ENCODE results near the gene SHLD2. TPM values are rescaled to one million over a fixed set of nuclear protein-coding genes. Genes with fewer than 3 reads are reported as not detected.

Gene SHLD2
- total RNA-seq, 1 donor from 2014 or later = 23.7 TPM

DNA sequence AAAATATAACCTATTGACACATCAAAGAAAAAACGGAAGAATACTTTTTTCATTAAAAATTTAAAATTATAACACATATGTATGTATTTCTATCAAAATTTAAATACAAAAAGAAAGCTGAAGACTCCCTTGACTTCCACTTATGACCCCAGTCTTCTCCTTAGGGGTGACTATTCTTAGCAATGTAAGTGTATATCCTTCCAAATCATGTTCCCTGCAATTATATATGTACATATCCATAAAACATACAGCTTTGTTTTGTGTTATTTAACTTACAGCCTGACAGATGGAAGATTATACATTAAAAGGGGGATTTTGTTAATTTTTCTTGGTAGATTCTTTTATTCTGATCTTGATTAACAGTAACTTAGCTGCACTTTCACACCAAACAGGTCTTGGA lies 9.5 kb upstream of the SHLD2 start:
- no peaks in the 10 kb centered on the region for H3K36me3 ChIP-seq
- TF ChIP-seq CTCF (IDR thresholded peaks at IDR 0.05) = no peak
- ATAC-seq (no peak), DNase-seq (no peak)
- intact Hi-C loops (cut with DNase I) = no loop called here
- no peak overlapping the region for H3K27ac ChIP-seq
- H3K4me3 ChIP-seq = no peak overlapping the region
- H3K4me1 ChIP-seq = peaks cover 33% of the 10 kb centered on the region
- no peaks in the 10 kb centered on the region for H3K9me3 ChIP-seq
- H3K27me3 ChIP-seq = no peaks in the 10 kb centered on the region

- Histone ChIP-seq H3K4me3 (no peak overlapping the region), H3K9me3 (no peaks in the 10 kb centered on the region), H3K27me3 (no peaks in the 10 kb centered on the region), H3K36me3 (no peaks in the 10 kb centered on the region), H3K27ac (no peak overlapping the region), H3K4me1 (peaks cover 33% of the 10 kb centered on the region)
- no peak for DNase-seq
- intact Hi-C loops (cut with DNase I) = no loop called here
- no peak for ATAC-seq
- TF ChIP-seq CTCF (IDR thresholded peaks at IDR 0.05) = no peak
These were observed 5.3 kb upstream of the SHLD2 start for GRCh38 chr10:87089746-87090145.

GRCh38 chr10:87090779-87091178 lies 4.2 kb upstream of the SHLD2 start:
- Histone ChIP-seq H3K36me3 (no peaks in the 10 kb centered on the region), H3K4me3 (no peak overlapping the region), H3K27me3 (no peaks in the 10 kb centered on the region), H3K9me3 (no peaks in the 10 kb centered on the region), H3K4me1 (peaks cover 31% of the 10 kb centered on the region), H3K27ac (no peak overlapping the region)
- intact Hi-C loops (cut with DNase I) = no loop called here
- DNase-seq (no peak), ATAC-seq (no peak)
- TF ChIP-seq CTCF (IDR thresholded peaks at IDR 0.05) = no peak

GRCh38 chr10:87092376-87092860 lies 2.6 kb upstream of the SHLD2 start:
- ATAC-seq (no peak), DNase-seq (no peak)
- peak overlapping the region; percentile 82 for H3K4me3 ChIP-seq
- peak overlapping the region; percentile 90 for H3K27ac ChIP-seq
- no peak for TF ChIP-seq CTCF (IDR thresholded peaks at IDR 0.05)
- no peaks in the 10 kb centered on the region for H3K9me3 ChIP-seq
- intact Hi-C loops (cut with DNase I) = no loop called here
- H3K4me1 ChIP-seq = peaks cover 41% of the 10 kb centered on the region
- H3K27me3 ChIP-seq = no peaks in the 10 kb centered on the region
- no peaks in the 10 kb centered on the region for H3K36me3 ChIP-seq

GRCh38 chr10:87092861-87093631 lies 2.0 kb upstream of the SHLD2 start:
- intact Hi-C loops (cut with DNase I) = no loop called here
- TF ChIP-seq CTCF (IDR thresholded peaks at IDR 0.05) = no peak
- Histone ChIP-seq H3K4me1 (peaks cover 41% of the 10 kb centered on the region), H3K9me3 (no peaks in the 10 kb centered on the region), H3K27ac (peak overlapping the region; percentile 90), H3K4me3 (peak overlapping the region; percentile 82), H3K36me3 (no peaks in the 10 kb centered on the region), H3K27me3 (no peaks in the 10 kb centered on the region)
- DNase-seq = no peak
- no peak for ATAC-seq
